Peyer's patch (tissue), 4 donors: ENCODE data around the gene NOS1. TPM values are rescaled to one million over a fixed set of nuclear protein-coding genes. Genes with fewer than 3 reads are reported as not detected.

Experiments
- DNase-seq, 3 donors: peaks; one replicate each; pipeline ENCODE4 v3.0.0-alpha.2; 2017 to 2019
- H3K27ac ChIP-seq, 4 donors: fragments of 200-600 bp; sonication (generic); one replicate each; pipeline ENCODE4 v1.5.1; 2016 to 2019
- H3K27me3 ChIP-seq, 2 donors: fragments of 200-600 bp; sonication (generic); one replicate each; pipeline ENCODE4 v1.5.1; 2019
- H3K36me3 ChIP-seq, 3 donors: fragments of 200-600 bp; sonication (generic); one replicate each; pipeline ENCODE4 v1.5.1; 2016 to 2019
- H3K4me1 ChIP-seq, 4 donors: fragments of 200-600 bp; sonication (generic); one replicate each; pipeline ENCODE4 v1.5.1; 2016 to 2019
- H3K4me3 ChIP-seq, 4 donors: fragments of 200-600 bp; sonication (generic); 1 replicate in 3 of 4; 2 replicates in 1 of 4; pipeline ENCODE4 v1.5.1; 2016 to 2019; ENCODE audit warnings: mild to moderate bottlenecking in 1 of 4
- H3K9me3 ChIP-seq, 4 donors: fragments of 200-600 bp; sonication (generic); one replicate each; pipeline ENCODE4 v1.5.1; 2016 to 2019; ENCODE audit warnings: mild to moderate bottlenecking in 1 of 4
- CTCF ChIP-seq, 6 experiments: fragments of 450-650 bp in 4 of 6; fragments of 200-600 bp in 2 of 6; sonication (generic) in 1 of 6; IDR thresholded peaks; one replicate each; pipeline ENCODE4 v1.5.1; 2017 to 2019; ENCODE audit warnings: antibody characterized with exemption in 6 of 6, mild to moderate bottlenecking in 3 of 6, moderate library complexity in 1 of 6
- POLR2A ChIP-seq, 2 donors: fragments of 450-650 bp; IDR thresholded peaks; one replicate each; pipeline ENCODE4 v1.5.1; 2017; ENCODE audit warnings: antibody characterized with exemption in 2 of 2, mild to moderate bottlenecking in 2 of 2, moderate library complexity in 2 of 2
- total RNA-seq, 4 donors: library from RNA; depleted of rRNA; stranded (reverse); fragments of >200 nt; gene quantifications; one replicate each; pipeline ENCODE4 v1.1.0, GENCODE V29; 2016

Gene NOS1
- total RNA-seq, 4 donors from 2014 or later, result 0.40 to 0.57 TPM; not detected in 2

GRCh38 chr12:117261247-117261646, 100.2 kb downstream of the NOS1 start:
- TF ChIP-seq POLR2A (IDR thresholded peaks at IDR 0.05) (no peak), CTCF (IDR thresholded peaks at IDR 0.05) (no peak)
- H3K4me1 ChIP-seq, result no peaks in the 10 kb centered on the region

GRCh38 chr12:117255386-117255785, 106.0 kb downstream of the NOS1 start:
- DNase-seq, result no peak
- Histone ChIP-seq H3K4me3 (no peak overlapping the region), H3K9me3 (no peaks in the 10 kb centered on the region), H3K4me1 (no peaks in the 10 kb centered on the region), H3K36me3 (no peaks in the 10 kb centered on the region), H3K27ac (no peak overlapping the region), H3K27me3 (no peaks in the 10 kb centered on the region)
- TF ChIP-seq CTCF (IDR thresholded peaks at IDR 0.05), result no peak
- no peak for TF ChIP-seq POLR2A (IDR thresholded peaks at IDR 0.05)

More at GRCh38 chr12:117261247-117261646, 100.2 kb downstream of the NOS1 start:
- DNase-seq, result no peak
- no peak overlapping the region for H3K4me3 ChIP-seq
- H3K9me3 ChIP-seq, result no peaks in the 10 kb centered on the region
- H3K27me3 ChIP-seq, result no peaks in the 10 kb centered on the region
- no peaks in the 10 kb centered on the region for H3K36me3 ChIP-seq
- H3K27ac ChIP-seq, result no peak overlapping the region

- TF ChIP-seq POLR2A (IDR thresholded peaks at IDR 0.05) (no peak), CTCF (IDR thresholded peaks at IDR 0.05) (no peak)
- no peak for DNase-seq
- no peak overlapping the region for H3K27ac ChIP-seq
- no peaks in the 10 kb centered on the region for H3K4me1 ChIP-seq
- H3K27me3 ChIP-seq, result no peaks in the 10 kb centered on the region
- no peak overlapping the region for H3K4me3 ChIP-seq
- no peaks in the 10 kb centered on the region for H3K9me3 ChIP-seq
- H3K36me3 ChIP-seq, result no peaks in the 10 kb centered on the region
Observed at GRCh38 chr12:117243488-117243887, 117.9 kb downstream of the NOS1 start.

GRCh38 chr12:117241697-117242096, 119.7 kb downstream of the NOS1 start:
- Histone ChIP-seq H3K4me1 (no peaks in the 10 kb centered on the region), H3K27ac (no peak overlapping the region), H3K27me3 (no peaks in the 10 kb centered on the region), H3K9me3 (no peaks in the 10 kb centered on the region), H3K4me3 (no peak overlapping the region), H3K36me3 (no peaks in the 10 kb centered on the region)
- TF ChIP-seq POLR2A (IDR thresholded peaks at IDR 0.05), result no peak
- no peak for TF ChIP-seq CTCF (IDR thresholded peaks at IDR 0.05)
- DNase-seq, result no peak

- no peak overlapping the region for H3K4me3 ChIP-seq
- TF ChIP-seq CTCF (IDR thresholded peaks at IDR 0.05), result no peak
- TF ChIP-seq POLR2A (IDR thresholded peaks at IDR 0.05), result no peak
- no peaks in the 10 kb centered on the region for H3K36me3 ChIP-seq
- H3K27ac ChIP-seq, result no peak overlapping the region
- no peaks in the 10 kb centered on the region for H3K9me3 ChIP-seq
- H3K4me1 ChIP-seq, result no peaks in the 10 kb centered on the region
- no peak for DNase-seq
- H3K27me3 ChIP-seq, result no peaks in the 10 kb centered on the region
Observed at GRCh38 chr12:117240081-117240755, 121.2 kb downstream of the NOS1 start.
